HG03060 (cell line): ENCODE data around the gene CD79B.
"Not testable (repeated sequence)": the region's sequence is repeated elsewhere in the genome, so short reads cannot be mapped to it uniquely, and the experiment has no call there.

Source experiments
- ATAC-seq: cut with Tn5 transposase; IDR thresholded peaks from one replicate; pipeline ENCODE4 v1.9.1; 2021; ENCODE audit warnings: low read depth, moderate number of reproducible peaks; ENCODE audit not compliant: unreplicated experiment

Gene CD79B

DNA sequence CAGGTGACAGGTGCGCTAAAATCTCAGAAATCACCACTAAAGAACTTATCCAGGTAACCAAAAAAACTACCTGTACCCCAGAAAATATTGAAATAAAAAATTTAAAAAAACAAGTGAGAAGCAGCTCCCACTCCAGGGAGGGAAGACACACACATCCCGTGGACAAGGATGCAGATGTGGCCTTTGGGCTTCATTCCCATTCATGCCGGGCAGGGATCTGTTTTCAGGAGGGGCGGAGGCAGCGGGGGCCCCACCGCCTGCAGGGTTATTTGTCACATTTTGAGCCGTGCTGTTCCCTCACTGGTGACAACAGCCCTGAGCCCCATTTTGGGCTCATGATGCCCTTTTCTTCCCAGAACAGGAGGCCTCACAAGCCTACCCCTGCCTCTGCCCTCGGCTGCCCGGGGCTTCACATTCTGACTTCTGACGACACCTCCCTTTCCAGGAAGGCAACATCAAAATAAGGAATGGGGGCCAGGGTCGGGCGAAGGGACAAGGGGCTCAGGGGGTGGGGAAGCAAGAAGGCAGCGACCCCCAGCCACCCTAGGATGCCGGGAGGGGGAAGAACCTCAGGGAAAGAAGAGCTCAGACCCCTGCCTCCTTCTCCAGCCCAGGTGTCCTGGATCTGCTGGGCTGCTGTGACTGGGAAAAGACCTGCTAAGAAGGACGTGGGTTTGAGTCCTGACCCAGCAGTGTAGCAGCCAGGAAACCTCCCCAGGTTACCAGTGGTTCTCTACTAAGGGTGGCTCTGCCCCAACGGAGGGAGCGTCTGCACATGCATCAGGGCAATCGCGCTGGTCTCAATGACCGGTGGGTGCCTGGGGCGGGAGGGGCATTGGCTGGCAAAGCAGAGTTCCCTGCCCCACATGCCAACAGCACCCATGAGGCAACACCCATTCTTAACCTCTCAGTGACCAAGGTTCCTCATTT is 2.3 kb upstream of the CD79B start:
- ATAC-seq: no peak

- no peak for ATAC-seq
These were observed 1.5 kb upstream of the CD79B start for GRCh38 chr17:63933598-63933997.

GRCh38 chr17:63932721-63933120 is 590 bp upstream of the CD79B start:
- ATAC-seq: peak; percentile 3

DNA sequence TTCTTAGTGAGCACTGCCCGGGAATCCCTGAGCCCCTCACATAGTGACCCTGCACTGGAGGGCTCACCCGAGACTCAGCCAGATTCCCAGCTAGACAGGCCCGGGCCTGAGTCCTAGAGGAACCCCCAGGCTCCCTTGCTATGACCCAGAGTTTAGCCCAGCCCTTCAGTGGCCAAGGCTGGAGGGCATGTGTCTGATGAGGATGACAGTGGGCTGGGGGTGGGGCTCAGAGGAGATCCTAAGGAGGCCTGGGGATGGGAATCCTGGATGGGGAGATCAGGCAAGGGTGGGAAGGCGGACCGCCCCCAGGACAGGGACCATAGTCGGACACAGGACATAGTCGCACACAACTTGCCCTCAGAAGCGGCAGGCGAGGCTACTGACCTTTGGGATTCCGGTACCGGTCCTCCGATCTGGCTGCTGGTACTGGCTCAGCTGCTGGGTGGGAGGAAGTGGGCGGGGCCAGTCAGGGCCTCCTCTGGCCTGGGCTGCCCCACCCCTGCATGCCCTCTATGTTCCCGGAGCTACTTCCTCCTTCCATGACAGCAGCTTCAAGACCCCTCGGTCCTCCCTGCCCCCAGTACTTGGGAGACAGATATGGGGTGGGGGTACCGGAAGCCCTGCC is 1.1 kb downstream of the CD79B start:
- ATAC-seq: no peak

DNA sequence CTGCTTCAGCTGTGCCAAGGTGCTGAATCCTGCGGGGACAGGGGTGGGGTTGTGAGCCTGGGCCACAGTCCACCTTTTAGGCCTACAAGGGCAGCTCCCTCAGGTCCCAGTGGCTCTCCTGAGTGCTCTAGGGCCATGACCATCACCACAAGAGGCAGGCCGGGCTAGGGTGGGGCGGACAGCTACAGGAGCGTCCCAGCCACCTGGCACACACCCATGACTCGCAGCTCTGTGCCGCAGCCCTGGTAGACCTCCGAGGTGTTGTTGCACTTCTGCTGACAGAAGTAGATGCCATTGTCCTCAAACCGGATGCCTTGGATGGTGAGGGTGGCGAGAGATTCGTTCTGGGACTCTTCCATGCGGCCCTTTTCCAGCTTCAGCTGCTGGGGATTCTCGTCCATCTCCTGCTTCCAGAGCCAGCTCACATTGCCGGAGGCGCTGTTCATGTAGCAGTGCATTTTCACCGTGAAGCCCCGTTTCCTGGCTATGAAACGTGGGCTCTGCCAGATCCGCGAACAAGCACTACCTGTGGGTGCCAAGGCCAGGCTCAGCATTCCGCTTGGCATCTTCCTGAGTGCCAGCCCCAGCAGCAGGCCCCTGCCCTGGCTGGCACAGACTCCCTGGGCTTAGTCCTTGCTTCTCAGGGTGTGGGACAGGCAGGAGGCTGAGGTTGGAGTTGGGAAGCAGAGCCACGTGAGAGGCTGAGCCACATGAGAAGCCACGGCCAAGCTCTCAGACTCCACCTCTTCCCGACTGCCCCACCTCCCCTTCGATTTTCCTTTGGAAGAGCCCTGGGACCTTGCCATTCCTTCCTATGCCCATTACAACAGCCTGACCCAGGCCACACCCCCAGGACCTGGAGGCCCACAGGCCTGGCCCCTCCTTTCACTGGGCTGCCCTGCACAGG is 2.0 kb downstream of the CD79B start:
- ATAC-seq: no peak

- no peak for ATAC-seq
These were observed 3.0 kb downstream of the CD79B start for GRCh38 chr17:63928966-63929695.

DNA sequence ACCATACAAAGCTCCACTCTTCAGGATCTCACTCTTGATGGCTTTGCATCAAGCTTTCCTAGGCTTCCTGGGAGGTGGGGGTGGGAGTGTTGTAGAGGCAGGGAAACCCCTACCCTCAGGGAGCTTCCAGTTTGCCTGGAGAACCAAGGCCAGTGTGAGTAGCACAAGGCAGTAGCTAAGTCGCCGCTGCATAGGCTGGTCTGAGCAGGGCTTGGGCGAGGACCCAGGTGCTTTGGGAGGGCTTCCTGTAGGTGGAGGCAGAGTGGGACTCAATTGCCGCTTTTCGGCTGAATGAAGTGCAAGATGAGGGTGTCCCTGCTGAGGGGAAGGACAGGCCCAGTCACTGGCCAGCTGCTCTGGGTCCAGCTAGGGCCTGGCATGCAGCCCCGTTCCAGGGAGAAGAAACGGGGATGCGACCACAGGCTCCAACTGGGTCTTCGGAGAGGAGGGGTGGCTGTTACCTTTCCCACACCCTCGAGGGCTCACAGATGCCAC is 3.9 kb downstream of the CD79B start:
- ATAC-seq: no peak

DNA sequence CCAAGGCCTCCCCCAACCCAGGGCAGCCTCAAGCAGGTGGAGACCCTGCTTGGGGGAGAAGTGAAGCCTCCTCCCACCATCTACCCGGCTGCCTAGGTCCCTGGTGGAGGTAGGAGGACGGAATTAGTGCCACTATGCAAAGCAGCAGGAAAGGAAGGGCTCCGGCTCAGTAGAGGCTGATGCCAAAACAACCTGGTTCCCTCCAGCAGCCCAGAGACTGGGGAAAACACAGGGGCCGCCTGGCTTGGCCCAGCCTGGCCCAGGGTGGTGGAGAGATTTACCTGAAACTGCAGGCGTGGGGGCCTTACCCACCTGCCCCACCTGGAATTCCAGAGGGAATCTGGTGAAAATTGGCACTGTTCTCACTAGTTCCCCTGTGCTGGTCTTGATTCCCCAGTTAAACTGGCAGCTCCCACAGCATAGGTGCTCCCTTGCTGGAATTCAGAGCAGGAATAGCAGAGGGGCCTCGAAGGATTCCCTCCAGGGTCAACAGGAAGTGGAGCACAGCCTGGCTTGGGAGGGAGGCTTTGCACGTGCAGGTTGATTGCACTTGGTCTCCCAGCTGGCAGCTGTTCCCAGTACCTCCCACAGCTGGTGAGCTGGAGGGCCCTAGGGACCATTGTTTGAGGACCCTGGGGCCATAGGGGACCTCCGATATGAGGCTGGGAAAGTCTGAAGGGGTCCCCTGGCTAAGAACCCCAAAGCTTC is 4.5 kb downstream of the CD79B start:
- no peak for ATAC-seq

- ATAC-seq: no peak
These were observed 6.0 kb downstream of the CD79B start for GRCh38 chr17:63926164-63926563.

GRCh38 chr17:63925615-63926014 is 6.5 kb downstream of the CD79B start:
- ATAC-seq: no peak

GRCh38 chr17:63922402-63922801 is 9.7 kb downstream of the CD79B start:
- ATAC-seq: not testable (repeated sequence)

DNA sequence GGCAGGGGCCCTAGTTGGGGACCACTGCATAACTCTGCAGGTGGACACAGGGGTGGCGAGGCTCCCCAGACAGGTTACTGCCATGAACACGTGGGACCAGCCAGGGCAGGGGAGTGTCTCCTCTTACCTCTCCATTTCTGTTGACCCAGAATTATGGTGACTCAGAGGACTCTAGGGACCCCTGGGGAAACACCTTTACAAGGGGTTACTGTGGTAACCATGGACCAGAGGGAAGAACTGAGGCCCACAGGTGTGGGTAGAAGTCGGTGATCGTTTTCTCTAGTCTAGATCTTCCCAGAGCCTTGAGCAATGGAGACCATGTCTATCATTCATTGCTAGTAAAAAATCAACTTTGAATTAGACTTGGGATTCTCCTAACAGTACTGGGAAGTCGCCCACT is 11.4 kb downstream of the CD79B start:
- ATAC-seq: not testable (repeated sequence)

GRCh38 chr17:63920050-63920449 is 12.1 kb downstream of the CD79B start:
- not testable (repeated sequence) for ATAC-seq

GRCh38 chr17:63919311-63919723 is 12.8 kb downstream of the CD79B start:
- ATAC-seq: no peak

GRCh38 chr17:63918789-63919305 is 13.3 kb downstream of the CD79B start, which contains the start of gene GH1:
GH1 (minus strand) TSS chr17:63918839; CDS start chr17:63918776, 63 bp downstream.
- not testable (repeated sequence) for ATAC-seq

DNA sequence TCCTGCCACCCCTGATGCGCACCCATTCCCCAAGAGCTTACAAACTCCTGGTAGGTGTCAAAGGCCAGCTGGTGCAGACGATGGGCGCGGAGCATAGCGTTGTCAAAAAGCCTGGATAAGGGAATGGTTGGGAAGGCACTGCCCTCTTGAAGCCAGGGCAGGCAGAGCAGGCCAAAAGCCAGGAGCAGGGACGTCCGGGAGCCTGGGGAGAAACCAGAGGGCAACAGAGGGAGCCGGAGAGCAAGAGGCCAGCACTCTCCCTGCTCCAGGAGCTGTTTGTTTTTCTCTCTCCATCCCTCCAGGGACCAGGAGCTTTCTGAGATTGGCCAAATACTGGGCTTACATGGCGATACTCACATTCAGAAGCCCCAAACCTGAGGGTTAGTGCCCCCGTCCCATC is 13.8 kb downstream of the CD79B start:
- no peak for ATAC-seq

GRCh38 chr17:63917646-63918045 is 14.5 kb downstream of the CD79B start:
- no peak for ATAC-seq

DNA sequence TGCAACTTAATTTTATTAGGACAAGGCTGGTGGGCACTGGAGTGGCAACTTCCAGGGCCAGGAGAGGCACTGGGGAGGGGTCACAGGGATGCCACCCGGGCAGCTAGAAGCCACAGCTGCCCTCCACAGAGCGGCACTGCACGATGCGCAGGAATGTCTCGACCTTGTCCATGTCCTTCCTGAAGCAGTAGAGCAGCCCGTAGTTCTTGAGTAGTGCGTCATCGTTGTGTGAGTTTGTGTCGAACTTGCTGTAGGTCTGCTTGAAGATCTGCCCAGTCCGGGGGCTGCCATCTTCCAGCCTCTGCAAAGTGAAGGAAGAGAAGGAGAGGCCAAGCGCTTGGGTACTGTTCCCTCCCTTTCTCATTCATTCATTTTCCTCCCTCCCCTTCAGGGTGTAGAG is 14.9 kb downstream of the CD79B start:
- not testable (repeated sequence) for ATAC-seq

- ATAC-seq: no peak
These were observed 15.5 kb downstream of the CD79B start for GRCh38 chr17:63916566-63917185.
